ENCODE data around the gene SLF2.
"Not testable (repeated sequence)": the region's sequence is repeated elsewhere in the genome, so short reads cannot be mapped to it uniquely, and the experiment has no call there.

The SLF2 gene

GRCh38 chr10:100879741-100880360 lies 32.9 kb upstream of the SLF2 start:
- no peak for DNase-seq (ENCODE audit: low read depth, low spot score)

GRCh38 chr10:100881556-100882213 lies 31.1 kb upstream of the SLF2 start:
- DNase-seq (ENCODE audit: low read depth, low spot score): no peak

GRCh38 chr10:100882252-100882651 lies 30.5 kb upstream of the SLF2 start:
- no peak for DNase-seq (ENCODE audit: low read depth, low spot score)

GRCh38 chr10:100882671-100883311 lies 30.0 kb upstream of the SLF2 start:
- peak; percentile 73 for DNase-seq (ENCODE audit: low read depth, low spot score)

- no peak for DNase-seq (ENCODE audit: low read depth, low spot score)
These were observed 29.4 kb upstream of the SLF2 start for GRCh38 chr10:100883312-100883821.

- DNase-seq (ENCODE audit: low read depth, low spot score): not testable (repeated sequence)
These were observed 27.2 kb upstream of the SLF2 start for GRCh38 chr10:100885611-100886010.

GRCh38 chr10:100886091-100886490 lies 26.7 kb upstream of the SLF2 start:
- DNase-seq (ENCODE audit: low read depth, low spot score): no peak

- DNase-seq (ENCODE audit: low read depth, low spot score): no peak
These were observed 26.2 kb upstream of the SLF2 start for GRCh38 chr10:100886521-100886920.

- no peak for DNase-seq (ENCODE audit: low read depth, low spot score)
These were observed 25.8 kb upstream of the SLF2 start for GRCh38 chr10:100886963-100887362.

- DNase-seq (ENCODE audit: low read depth, low spot score): no peak
These were observed 24.9 kb upstream of the SLF2 start for GRCh38 chr10:100887761-100888296.

GRCh38 chr10:100888957-100889356 lies 23.8 kb upstream of the SLF2 start:
- DNase-seq (ENCODE audit: low read depth, low spot score): no peak

GRCh38 chr10:100889546-100889945 lies 23.2 kb upstream of the SLF2 start:
- no peak for DNase-seq (ENCODE audit: low read depth, low spot score)

- no peak for DNase-seq (ENCODE audit: low read depth, low spot score)
These were observed 22.6 kb upstream of the SLF2 start for GRCh38 chr10:100890141-100890672.

GRCh38 chr10:100890673-100891317 lies 22.0 kb upstream of the SLF2 start:
- DNase-seq (ENCODE audit: low read depth, low spot score): peak; percentile 97

GRCh38 chr10:100894033-100894432 lies 18.7 kb upstream of the SLF2 start:
- no peak for DNase-seq (ENCODE audit: low read depth, low spot score)

- DNase-seq (ENCODE audit: low read depth, low spot score): no peak
These were observed 18.0 kb upstream of the SLF2 start for GRCh38 chr10:100894589-100895294.

GRCh38 chr10:100895346-100895745 lies 17.4 kb upstream of the SLF2 start:
- DNase-seq (ENCODE audit: low read depth, low spot score): no peak

GRCh38 chr10:100895896-100896295 lies 16.9 kb upstream of the SLF2 start:
- no peak for DNase-seq (ENCODE audit: low read depth, low spot score)

- peak; percentile 16 for DNase-seq (ENCODE audit: low read depth, low spot score)
These were observed 15.8 kb upstream of the SLF2 start for GRCh38 chr10:100896876-100897461.

- DNase-seq (ENCODE audit: low read depth, low spot score): no peak
These were observed 14.8 kb upstream of the SLF2 start for GRCh38 chr10:100897976-100898375.

GRCh38 chr10:100899171-100899570 lies 13.6 kb upstream of the SLF2 start:
- no peak for DNase-seq (ENCODE audit: low read depth, low spot score)

Data from astrocyte of the hippocampus (primary cell).